Upper lobe of left lung (tissue), 4 donors: ENCODE measurements around the gene CRIP2.

Experiments
- CTCF ChIP-seq, 6 experiments: fragments of 450-650 bp in 4 of 6; fragments of 200-600 bp in 2 of 6; sonication (generic) in 2 of 6; IDR thresholded peaks; one replicate each; pipeline ENCODE4 v1.5.1; 2016 to 2019; ENCODE audit warnings: antibody characterized with exemption in 6 of 6
- POLR2A ChIP-seq, 4 donors: fragments of 450-650 bp; IDR thresholded peaks; one replicate each; pipeline ENCODE4 v1.5.1; 2016 to 2017; ENCODE audit warnings: antibody characterized with exemption in 4 of 4, mild to moderate bottlenecking in 2 of 4

- peak in 3 of 6 experiments; percentile 7 to 36 (median 14) for TF ChIP-seq CTCF (IDR thresholded peaks at IDR 0.05)
- TF ChIP-seq POLR2A (IDR thresholded peaks at IDR 0.05) = no peak
Observed at GRCh38 chr14:105472486-105472991, 2.1 kb upstream of the CRIP2 start.
